ENCODE measurements around the gene BCKDK. TPM values are rescaled to one million over a fixed set of nuclear protein-coding genes. Genes with fewer than 3 reads are reported as not detected.

The BCKDK gene
- total and polyA plus RNA-seq, 2 of the 13 experiments (the other 11 are each of a cell fraction or from before 2014, with no cell fraction given): 24.9 to 42.6 TPM

DNA sequence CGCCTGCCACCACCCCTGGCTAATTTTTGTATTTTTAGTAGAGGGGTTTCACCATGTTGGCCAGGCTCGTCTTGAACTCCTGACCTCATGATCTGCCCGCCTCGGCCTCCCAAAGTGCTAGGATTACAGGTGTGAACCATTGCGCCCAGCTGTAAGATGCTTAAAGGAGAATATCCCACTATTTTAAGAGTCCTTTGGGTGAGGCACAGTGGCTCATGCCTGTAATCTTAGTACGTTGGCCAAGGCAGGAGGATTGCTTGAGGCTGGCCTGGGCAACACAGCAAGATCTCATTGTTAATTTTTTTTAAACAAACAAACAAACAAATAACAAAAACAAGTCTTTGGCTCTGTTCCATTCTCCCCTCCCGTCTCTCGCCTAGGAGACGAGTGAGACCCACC, 32.9 kb downstream of the BCKDK start (continued):
- 0 out of 2 replicates have a peak, but pooled peaks have one; percentile 7 for TF ChIP-seq CHD4 (IDR thresholded peaks at IDR 0.05; ENCODE audit: borderline replicate concordance, low read length)
- peak; percentile 60; the same call in 1 of the 2 replicates for TF ChIP-seq NFATC3 (CRISPR knock-in tag; IDR thresholded peaks at IDR 0.05)
- 0 out of 2 replicates have a peak, but pooled peaks have one; percentile 6 for TF ChIP-seq ZNF616 (CRISPR knock-in tag; IDR thresholded peaks at IDR 0.05; ENCODE audit: low read depth)

DNA sequence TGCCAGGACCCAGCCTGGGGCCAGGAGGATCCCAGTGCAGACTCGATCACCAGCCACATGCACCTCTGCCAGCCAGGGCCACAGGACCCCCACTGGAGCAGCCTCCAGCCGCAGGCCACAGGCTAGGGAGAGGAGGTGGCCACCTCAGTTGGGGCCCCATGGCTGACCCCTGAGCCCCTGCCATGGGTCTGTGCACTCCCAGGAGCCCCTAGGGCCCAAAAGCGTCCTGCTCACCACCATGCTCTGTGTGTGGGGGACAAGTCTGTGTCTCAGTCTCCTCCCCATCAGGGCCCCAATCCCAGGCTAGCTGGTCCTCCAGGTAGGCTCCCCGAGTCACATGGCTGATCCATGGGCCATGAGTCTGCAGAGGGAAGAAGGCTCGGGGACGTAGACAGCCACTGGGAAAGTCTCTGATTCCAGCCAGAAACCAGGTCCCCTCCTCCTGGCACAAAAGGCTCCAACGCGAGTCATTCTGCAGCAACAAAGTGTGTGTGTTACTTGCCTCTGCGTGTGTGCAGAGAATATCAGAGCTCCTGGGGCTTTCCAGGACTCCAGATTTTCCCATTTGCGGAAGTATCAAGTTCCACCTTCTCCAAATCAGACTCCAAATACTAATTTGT, 33.4 kb downstream of the BCKDK start:
- TSS peak; percentile 72 for BruUV-seq (replicated peaks)
- Histone ChIP-seq H4K20me1 (ENCODE audit: insufficient read depth, low read length) (no peaks in the 10 kb centered on the region), H3K27me3 (ENCODE audit: control insufficient read depth in 1 of 2, insufficient read depth in 2 of 2, low read length in 2 of 2) (peaks cover 0 to 8% of the 10 kb centered on the region in 2 experiments; a peak in 2 of 5 replicates), H3K79me2 (ENCODE audit: insufficient read depth, low read length) (no peaks in the 10 kb centered on the region), H3K4me3 (replicated peaks in 1 of 3; ENCODE audit: insufficient read depth in 1 of 3, low read depth in 2 of 3, low read length in 3 of 3) (peak overlapping the region; percentile 28 to 77 (median 64)), H3K9ac (ENCODE audit: insufficient read depth, low read depth, low read length) (peak overlapping the region; percentile 67), H3K36me3 (replicated peaks in 1 of 2; ENCODE audit: control insufficient read depth in 1 of 2, insufficient read depth in 2 of 2, low read length in 2 of 2) (no peaks in the 10 kb centered on the region), H3K27ac (ENCODE audit: extremely low read length, insufficient read depth, low read length) (peak overlapping the region; percentile 80), H3K4me2 (ENCODE audit: low read depth, low read length) (peak overlapping the region; percentile 91), H3K9me3 (ENCODE audit: low read length) (no peaks in the 10 kb centered on the region), H2AFZ (ENCODE audit: low read length) (peak overlapping the region; percentile 75), H3K4me1 (ENCODE audit: insufficient read depth, low read length) (peaks cover 65% of the 10 kb centered on the region)
- in situ Hi-C loops (cut with HindIII; ENCODE audit: extremely low pct_ligation_motif_present, low pct_unique_long_range_greater_than_20kb): no loop called here
- DNase-seq (ENCODE audit: low spot score) (no peak), ATAC-seq (peak; percentile 37), FAIRE-seq (no peak)
- intact Hi-C loops (cut with micrococcal nuclease; ENCODE audit: unreplicated experiment): loop anchor here (1.0 to 10.0 kb wide), 7 partner anchors 24 to 187 kb away; partner anchors contain the start of genes HSD3B7, KAT8, SETD1A and ZNF646
- CTCF ChIA-PET (ENCODE audit: low intra/inter-chr PET ratio, low total read pairs): interaction anchor here (1.9 kb wide), 1 partner anchor 36 kb away, joined by 9 read pairs; no protein-coding TSS in a partner anchor
- POLR2A ChIA-PET: interaction anchor here (0.7 to 11.4 kb wide), 35 partner anchors 8 to 571 kb away, joined by 3 to 275 read pairs (median 5); partner anchors contain the start of genes ARMC5, BCKDK, FUS and HSD3B7
- 0% methylated on average over 9 of the region's 10 CpGs for WGBS (ENCODE audit: low lambda C conversion rate)
- no peak for TF ChIP-seq HNRNPUL1 (IDR thresholded peaks at IDR 0.05; ENCODE audit: low read depth, low read length)
- no peak for TF ChIP-seq ZFP37 (CRISPR knock-in tag; IDR thresholded peaks at IDR 0.05; ENCODE audit: borderline replicate concordance)
- TF ChIP-seq NCOA5 (CRISPR knock-in tag; IDR thresholded peaks at IDR 0.05): no peak; the same call in 1 of the 2 replicates
- TF ChIP-seq, protein P1, sequence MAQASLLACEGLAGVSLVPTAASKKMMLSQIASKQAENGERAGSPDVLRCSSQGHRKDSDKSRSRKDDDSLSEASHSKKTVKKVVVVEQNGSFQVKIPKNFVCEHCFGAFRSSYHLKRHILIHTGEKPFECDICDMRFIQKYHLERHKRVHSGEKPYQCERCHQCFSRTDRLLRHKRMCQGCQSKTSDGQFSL (CRISPR knock-in tag; IDR thresholded peaks at IDR 0.05): no peak
- 0 out of 2 replicates have a peak, but pooled peaks have one; percentile 2 for TF ChIP-seq GFI1 (CRISPR knock-in tag; IDR thresholded peaks at IDR 0.05; ENCODE audit: borderline replicate concordance)
- TF ChIP-seq ZNF547 (CRISPR knock-in tag; IDR thresholded peaks at IDR 0.05): no peak
- no peak for TF ChIP-seq ZNF644 (CRISPR knock-in tag; IDR thresholded peaks at IDR 0.05; ENCODE audit: low read depth)
- TF ChIP-seq MTA1 (CRISPR knock-in tag; IDR thresholded peaks at IDR 0.05; ENCODE audit: borderline replicate concordance): no peak; the same call in 1 of the 2 replicates
- no peak for TF ChIP-seq SMARCC2 (IDR thresholded peaks at IDR 0.05)
- TF ChIP-seq, protein P2, sequence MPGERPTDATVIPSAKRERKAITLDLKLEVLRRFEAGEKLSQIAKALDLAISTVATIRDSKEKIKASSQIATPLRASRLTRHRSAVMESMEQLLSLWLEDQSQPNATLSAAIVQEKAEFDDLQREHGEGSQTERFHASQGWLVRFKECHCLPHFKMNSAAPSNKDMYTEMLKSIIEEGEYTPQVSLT (CRISPR knock-in tag; IDR thresholded peaks at IDR 0.05; ENCODE audit: borderline replicate concordance, low read depth): no peak
- TF ChIP-seq RCOR2 (CRISPR knock-in tag; IDR thresholded peaks at IDR 0.05): no peak
- TF ChIP-seq, protein P3, sequence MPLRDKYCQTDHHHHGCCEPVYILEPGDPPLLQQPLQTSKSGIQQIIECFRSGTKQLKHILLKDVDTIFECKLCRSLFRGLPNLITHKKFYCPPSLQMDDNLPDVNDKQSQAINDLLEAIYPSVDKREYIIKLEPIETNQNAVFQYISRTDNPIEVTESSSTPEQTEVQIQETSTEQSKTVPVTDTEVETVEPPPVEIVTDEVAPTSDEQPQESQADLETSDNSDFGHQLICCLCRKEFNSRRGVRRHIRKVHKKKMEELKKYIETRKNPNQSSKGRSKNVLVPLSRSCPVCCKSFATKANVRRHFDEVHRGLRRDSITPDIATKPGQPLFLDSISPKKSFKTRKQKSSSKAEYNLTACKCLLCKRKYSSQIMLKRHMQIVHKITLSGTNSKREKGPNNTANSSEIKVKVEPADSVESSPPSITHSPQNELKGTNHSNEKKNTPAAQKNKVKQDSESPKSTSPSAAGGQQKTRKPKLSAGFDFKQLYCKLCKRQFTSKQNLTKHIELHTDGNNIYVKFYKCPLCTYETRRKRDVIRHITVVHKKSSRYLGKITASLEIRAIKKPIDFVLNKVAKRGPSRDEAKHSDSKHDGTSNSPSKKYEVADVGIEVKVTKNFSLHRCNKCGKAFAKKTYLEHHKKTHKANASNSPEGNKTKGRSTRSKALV (CRISPR knock-in tag; IDR thresholded peaks at IDR 0.05): no peak
- no peak for TF ChIP-seq ZNF343 (CRISPR knock-in tag; IDR thresholded peaks at IDR 0.05)
- peak; percentile 66; the same call in 1 of the 2 replicates for TF ChIP-seq NFE2L1 (CRISPR knock-in tag; IDR thresholded peaks at IDR 0.05; ENCODE audit: borderline replicate concordance)
- TF ChIP-seq NFIC (IDR thresholded peaks at IDR 0.05; ENCODE audit: low read length): no peak
- TF ChIP-seq, protein P4, sequence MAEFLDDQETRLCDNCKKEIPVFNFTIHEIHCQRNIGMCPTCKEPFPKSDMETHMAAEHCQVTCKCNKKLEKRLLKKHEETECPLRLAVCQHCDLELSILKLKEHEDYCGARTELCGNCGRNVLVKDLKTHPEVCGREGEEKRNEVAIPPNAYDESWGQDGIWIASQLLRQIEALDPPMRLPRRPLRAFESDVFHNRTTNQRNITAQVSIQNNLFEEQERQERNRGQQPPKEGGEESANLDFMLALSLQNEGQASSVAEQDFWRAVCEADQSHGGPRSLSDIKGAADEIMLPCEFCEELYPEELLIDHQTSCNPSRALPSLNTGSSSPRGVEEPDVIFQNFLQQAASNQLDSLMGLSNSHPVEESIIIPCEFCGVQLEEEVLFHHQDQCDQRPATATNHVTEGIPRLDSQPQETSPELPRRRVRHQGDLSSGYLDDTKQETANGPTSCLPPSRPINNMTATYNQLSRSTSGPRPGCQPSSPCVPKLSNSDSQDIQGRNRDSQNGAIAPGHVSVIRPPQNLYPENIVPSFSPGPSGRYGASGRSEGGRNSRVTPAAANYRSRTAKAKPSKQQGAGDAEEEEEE (CRISPR knock-in tag; IDR thresholded peaks at IDR 0.05; ENCODE audit: borderline replicate concordance): no peak
